GM12801 (cell line): ENCODE data around the gene OR13C3.

ENCODE experiments used
- TF ChIP-seq, protein P1 (sequence below): IDR thresholded peaks from one replicate; pipeline ENCODE4 v1.5.1; 2011; ENCODE audit warnings: control low read depth; ENCODE audit not compliant: insufficient read length; ENCODE audit errors: extremely low read depth

Gene OR13C3

DNA sequence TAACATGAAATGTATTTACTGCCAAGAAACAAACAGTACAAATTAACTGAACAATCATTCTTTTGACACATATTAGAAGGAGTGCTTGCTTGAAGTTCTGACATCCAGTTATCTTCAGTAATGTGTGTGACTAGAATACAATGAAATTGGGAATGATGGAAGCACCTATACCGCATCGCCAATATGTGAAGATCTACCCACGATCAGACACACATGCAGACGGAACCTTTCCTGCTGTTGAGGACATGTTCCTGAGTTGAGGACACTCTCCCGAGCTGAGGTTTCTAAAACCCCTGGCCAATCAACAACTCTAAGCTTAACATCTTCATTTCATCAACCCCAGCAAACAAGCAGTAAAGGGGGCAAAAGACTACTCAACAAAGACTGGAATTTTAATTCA, at the start of gene OR13C3:
Gene OR13C3, minus strand, starts transcription at position 101 of the 400 bp plus-strand sequence. CDS start 133 bp downstream, outside the sequence.
- TF ChIP-seq, protein P1, sequence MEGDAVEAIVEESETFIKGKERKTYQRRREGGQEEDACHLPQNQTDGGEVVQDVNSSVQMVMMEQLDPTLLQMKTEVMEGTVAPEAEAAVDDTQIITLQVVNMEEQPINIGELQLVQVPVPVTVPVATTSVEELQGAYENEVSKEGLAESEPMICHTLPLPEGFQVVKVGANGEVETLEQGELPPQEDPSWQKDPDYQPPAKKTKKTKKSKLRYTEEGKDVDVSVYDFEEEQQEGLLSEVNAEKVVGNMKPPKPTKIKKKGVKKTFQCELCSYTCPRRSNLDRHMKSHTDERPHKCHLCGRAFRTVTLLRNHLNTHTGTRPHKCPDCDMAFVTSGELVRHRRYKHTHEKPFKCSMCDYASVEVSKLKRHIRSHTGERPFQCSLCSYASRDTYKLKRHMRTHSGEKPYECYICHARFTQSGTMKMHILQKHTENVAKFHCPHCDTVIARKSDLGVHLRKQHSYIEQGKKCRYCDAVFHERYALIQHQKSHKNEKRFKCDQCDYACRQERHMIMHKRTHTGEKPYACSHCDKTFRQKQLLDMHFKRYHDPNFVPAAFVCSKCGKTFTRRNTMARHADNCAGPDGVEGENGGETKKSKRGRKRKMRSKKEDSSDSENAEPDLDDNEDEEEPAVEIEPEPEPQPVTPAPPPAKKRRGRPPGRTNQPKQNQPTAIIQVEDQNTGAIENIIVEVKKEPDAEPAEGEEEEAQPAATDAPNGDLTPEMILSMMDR, result no peak

DNA sequence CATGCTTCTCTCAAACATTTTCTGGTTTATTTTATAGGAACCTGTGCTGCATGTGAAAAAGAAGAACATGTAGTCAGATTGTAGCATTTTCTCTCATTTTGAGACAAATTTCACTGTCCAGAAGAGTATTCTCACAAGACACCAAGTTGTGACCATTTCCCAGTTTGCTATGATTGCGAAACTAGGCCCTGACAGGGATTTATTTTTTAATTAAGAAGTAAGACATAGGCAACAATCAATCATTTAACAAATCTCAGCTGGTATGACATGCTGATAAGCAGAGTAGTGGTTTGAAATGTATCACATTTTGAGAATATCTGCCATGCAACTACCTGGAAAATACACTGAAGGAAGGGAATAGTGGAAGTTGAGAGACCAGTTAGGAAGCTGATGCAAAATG, 43.9 kb upstream of the OR13C3 start:
- TF ChIP-seq, protein P1, result no peak

DNA sequence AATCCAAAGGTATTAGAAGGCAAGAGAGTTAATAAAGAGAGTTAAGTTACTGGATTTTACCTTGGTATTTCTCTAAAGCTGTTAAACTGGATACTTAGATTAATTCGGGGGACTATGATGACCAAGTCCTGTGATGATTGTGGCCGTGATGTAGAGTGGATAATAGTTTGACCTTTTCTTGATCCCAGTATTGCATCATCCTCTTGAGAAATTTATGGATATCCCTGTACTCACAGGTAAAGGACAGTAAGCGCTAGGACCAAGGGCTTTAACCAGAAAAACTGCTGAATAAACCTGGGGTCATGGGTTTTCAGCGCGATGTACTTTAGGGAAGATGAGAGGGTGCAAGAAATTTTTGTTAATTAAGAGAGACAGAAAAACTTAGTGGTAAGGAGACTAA, 40.6 kb upstream of the OR13C3 start:
- TF ChIP-seq, protein P1, result no peak

DNA sequence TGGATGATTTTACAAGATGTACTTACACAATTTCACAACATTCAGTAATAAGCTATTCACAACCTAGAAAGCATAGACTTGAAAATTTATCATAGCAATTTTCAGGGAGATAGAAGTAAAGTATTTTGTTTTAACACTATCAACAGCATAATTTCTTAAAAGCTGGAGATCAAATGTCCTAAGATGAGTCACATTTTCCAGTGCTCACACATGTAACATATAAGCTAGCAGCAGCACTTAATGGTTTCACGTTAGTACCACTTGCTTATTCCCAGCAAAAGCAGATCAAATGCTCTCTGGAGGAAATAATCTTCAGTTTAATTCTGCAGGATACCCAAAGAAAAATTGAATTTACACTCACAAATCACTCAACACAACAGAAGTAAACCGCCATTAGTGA, 38.8 kb upstream of the OR13C3 start:
- TF ChIP-seq, protein P1, result no peak

DNA sequence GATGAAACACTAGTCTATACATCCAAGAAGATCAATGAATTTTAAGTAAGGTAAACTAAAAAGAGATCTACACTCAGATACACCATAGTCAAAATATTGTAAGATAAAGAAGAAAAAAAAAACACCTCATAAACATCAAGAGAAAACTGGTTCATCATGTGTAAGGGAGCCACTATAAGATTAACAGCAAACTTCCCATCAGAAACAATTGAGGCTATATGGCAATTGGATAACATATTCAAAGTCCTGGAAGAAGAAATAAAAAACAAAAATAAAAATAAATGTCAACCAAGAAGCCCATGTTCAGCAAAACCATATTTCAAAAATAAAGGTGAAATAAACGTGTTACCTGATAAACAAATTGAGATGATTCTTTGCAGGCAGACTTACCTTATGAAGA, 36.0 kb upstream of the OR13C3 start:
- TF ChIP-seq, protein P1, result no peak

DNA sequence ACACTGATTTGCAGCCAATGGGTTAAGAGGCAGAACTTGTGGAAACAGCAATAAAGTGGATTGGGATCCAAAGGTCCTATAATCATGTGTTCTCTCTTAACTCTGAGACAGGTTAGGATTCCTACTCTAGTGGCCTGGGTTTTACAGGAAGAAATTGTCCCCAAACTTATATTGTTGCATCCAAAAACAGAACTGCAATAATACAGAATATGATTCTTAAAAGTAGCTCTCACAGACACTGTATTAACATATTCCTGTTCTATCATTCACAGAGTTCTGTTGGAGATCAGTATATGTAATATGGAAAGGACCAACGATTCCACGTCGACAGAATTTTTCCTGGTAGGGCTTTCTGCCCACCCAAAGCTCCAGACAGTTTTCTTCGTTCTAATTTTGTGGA, 32.2 kb upstream of the OR13C3 start, which contains the start of gene OR13C8:
Gene OR13C8, plus strand, starts transcription at position 301 of the 400 bp plus-strand sequence. Its CDS starts 0 bp downstream, at position 301.
- TF ChIP-seq, protein P1, result no peak

DNA sequence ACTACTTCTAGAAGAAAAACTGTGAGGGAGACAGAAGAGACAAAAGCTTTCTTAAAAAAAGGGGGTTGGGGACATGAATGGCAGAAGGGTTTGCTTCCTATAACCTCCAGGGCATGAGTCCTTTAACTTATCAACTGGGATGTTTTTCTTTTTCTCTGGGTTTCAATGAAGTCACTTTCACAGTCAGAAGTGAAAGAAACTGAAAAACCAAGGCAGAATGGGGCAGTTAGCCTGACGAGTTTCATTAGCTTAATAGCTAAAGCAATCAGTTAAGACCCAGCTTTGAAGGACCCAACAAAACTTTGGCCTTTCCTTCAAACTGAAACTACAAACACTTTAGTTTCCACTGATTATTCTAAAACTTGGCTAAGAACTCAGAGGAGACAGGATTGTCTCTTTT, 27.7 kb upstream of the OR13C3 start:
- TF ChIP-seq, protein P1, result no peak
